GM19193 (cell line): ENCODE data around the gene LCN10.

Source experiments
- POLR2A ChIP-seq: IDR thresholded peaks from 4 replicates; pipeline ENCODE4 v1.6.1; 2011; ENCODE audit not compliant: insufficient read depth, insufficient read length; ENCODE audit errors: extremely low read depth

LCN10 gene

GRCh38 chr9:136692185-136693134, 50.3 kb downstream of the LCN10 start:
- TF ChIP-seq POLR2A, result no peak

- no peak for TF ChIP-seq POLR2A
Measured at GRCh38 chr9:136691316-136692184, 51.2 kb downstream of the LCN10 start.

- TF ChIP-seq POLR2A, result no peak
Measured at GRCh38 chr9:136690806-136691261, 51.9 kb downstream of the LCN10 start.

GRCh38 chr9:136690104-136690805, 52.5 kb downstream of the LCN10 start:
- no peak for TF ChIP-seq POLR2A

GRCh38 chr9:136689108-136689460, 53.7 kb downstream of the LCN10 start:
- TF ChIP-seq POLR2A, result no peak

GRCh38 chr9:136688274-136689107, 54.2 kb downstream of the LCN10 start:
- TF ChIP-seq POLR2A, result no peak
